ENCODE data around the gene SRPX2. TPM values are rescaled to one million over a fixed set of nuclear protein-coding genes. Genes with fewer than 3 reads are reported as not detected.
A peak's percentile ranks its signal among the peaks of the same experiment; 100 is the strongest.

The SRPX2 gene
- total and polyA plus RNA-seq, 4 donors: 1.7 to 10.4 (median 4.7) TPM

DNA sequence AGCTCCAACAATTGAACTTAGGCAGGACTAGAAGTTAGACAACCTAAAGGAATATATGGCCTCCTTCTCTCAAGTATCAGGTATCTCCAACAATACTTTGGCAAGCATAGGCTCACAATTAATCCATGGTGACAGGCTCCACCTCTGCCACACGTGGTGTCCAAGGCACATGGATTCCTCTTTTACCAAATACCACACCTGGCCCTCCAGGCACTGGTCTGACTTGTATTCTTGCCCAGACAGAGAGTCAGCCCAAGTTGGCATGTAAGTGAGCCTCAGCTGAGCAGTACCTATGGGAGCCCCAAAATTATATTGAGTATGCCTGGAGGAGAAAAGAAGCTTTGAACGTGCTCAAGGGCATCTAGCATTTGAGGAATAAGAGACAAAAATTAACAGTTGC is 19.6 kb downstream of the SRPX2 start:
- WGBS (ENCODE audit: insufficient coverage): 9% methylated on average over 1 of the region's 2 CpGs
- Histone ChIP-seq H3K27me3 (ENCODE audit: control insufficient read depth, insufficient read depth, low read length) (peaks cover 2% of the 10 kb centered on the region), H3K4me1 (ENCODE audit: control insufficient read depth, insufficient read depth, low read length) (no peaks in the 10 kb centered on the region), H3K4me3 (ENCODE audit: low read depth, low read length) (no peak overlapping the region), H3K36me3 (ENCODE audit: control insufficient read depth, insufficient read depth, low read length) (no peaks in the 10 kb centered on the region), H3K27ac (ENCODE audit: low read depth, low read length) (no peak overlapping the region), H3K9me3 (ENCODE audit: control insufficient read depth, insufficient read depth, low read length) (no peaks in the 10 kb centered on the region)
- no peak for DNase-seq (ENCODE audit: low read depth in 4 of 6, low spot score in 6 of 6)

GRCh38 chrX:100672966-100673365 is 29.0 kb downstream of the SRPX2 start:
- H3K27me3 ChIP-seq (ENCODE audit: control insufficient read depth, insufficient read depth, low read length): peaks cover 6% of the 10 kb centered on the region
- no peaks in the 10 kb centered on the region for H3K4me1 ChIP-seq (ENCODE audit: control insufficient read depth, insufficient read depth, low read length)
- no peaks in the 10 kb centered on the region for H3K9me3 ChIP-seq (ENCODE audit: control insufficient read depth, insufficient read depth, low read length)
- no peak for DNase-seq (ENCODE audit: low read depth in 4 of 6, low spot score in 6 of 6)
- no peak overlapping the region for H3K4me3 ChIP-seq (ENCODE audit: low read depth, low read length)
- no peak overlapping the region for H3K27ac ChIP-seq (ENCODE audit: low read depth, low read length)
- WGBS (ENCODE audit: insufficient coverage): 51% methylated on average over 2 of the region's 3 CpGs
- no peaks in the 10 kb centered on the region for H3K36me3 ChIP-seq (ENCODE audit: control insufficient read depth, insufficient read depth, low read length)

DNA sequence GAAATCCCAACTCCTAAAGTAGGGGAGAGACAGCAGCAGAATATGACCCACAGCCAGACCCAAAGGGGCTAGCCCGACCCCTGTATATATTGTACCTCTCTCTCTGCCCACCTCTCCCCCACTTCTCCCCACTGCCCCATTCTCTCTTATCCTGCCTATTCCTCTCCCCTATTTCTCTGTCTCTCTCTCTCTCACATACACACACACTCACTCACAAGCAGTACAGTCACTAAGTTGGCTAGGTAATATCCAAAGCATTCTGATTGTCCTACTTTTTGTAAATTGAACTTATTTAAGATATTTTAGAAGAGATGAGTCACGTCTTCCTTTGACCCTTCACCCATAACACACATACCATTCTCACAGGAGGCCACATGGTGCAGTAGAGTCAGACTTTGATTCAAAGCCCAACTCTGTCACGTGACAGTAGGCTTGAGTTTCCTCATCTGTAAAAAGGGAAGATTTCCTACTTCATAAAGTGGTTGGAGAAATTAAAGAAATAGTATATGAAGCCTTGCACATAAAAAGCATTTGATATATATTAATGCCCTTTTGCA is 29.5 kb downstream of the SRPX2 start:
- Histone ChIP-seq H3K36me3 (ENCODE audit: control insufficient read depth, insufficient read depth, low read length) (no peaks in the 10 kb centered on the region), H3K27ac (ENCODE audit: low read depth, low read length) (no peak overlapping the region), H3K9me3 (ENCODE audit: control insufficient read depth, insufficient read depth, low read length) (no peaks in the 10 kb centered on the region), H3K4me3 (ENCODE audit: low read depth, low read length) (no peak overlapping the region), H3K27me3 (ENCODE audit: control insufficient read depth, insufficient read depth, low read length) (peaks cover 6% of the 10 kb centered on the region), H3K4me1 (ENCODE audit: control insufficient read depth, insufficient read depth, low read length) (no peaks in the 10 kb centered on the region)
- 50% methylated on average over 1 of the region's 3 CpGs for WGBS (ENCODE audit: insufficient coverage)
- no peak for DNase-seq (ENCODE audit: low read depth in 4 of 6, low spot score in 6 of 6)

GRCh38 chrX:100674705-100675104 is 30.7 kb downstream of the SRPX2 start:
- no peak for DNase-seq (ENCODE audit: low read depth in 4 of 6, low spot score in 6 of 6)
- H3K27ac ChIP-seq (ENCODE audit: low read depth, low read length): no peak overlapping the region
- no peaks in the 10 kb centered on the region for H3K4me1 ChIP-seq (ENCODE audit: control insufficient read depth, insufficient read depth, low read length)
- H3K4me3 ChIP-seq (ENCODE audit: low read depth, low read length): no peak overlapping the region
- no peaks in the 10 kb centered on the region for H3K9me3 ChIP-seq (ENCODE audit: control insufficient read depth, insufficient read depth, low read length)
- WGBS (ENCODE audit: insufficient coverage): no CpG with 5 or more reads among the region's 2 CpGs
- no peaks in the 10 kb centered on the region for H3K36me3 ChIP-seq (ENCODE audit: control insufficient read depth, insufficient read depth, low read length)
- H3K27me3 ChIP-seq (ENCODE audit: control insufficient read depth, insufficient read depth, low read length): peaks cover 6% of the 10 kb centered on the region

DNA sequence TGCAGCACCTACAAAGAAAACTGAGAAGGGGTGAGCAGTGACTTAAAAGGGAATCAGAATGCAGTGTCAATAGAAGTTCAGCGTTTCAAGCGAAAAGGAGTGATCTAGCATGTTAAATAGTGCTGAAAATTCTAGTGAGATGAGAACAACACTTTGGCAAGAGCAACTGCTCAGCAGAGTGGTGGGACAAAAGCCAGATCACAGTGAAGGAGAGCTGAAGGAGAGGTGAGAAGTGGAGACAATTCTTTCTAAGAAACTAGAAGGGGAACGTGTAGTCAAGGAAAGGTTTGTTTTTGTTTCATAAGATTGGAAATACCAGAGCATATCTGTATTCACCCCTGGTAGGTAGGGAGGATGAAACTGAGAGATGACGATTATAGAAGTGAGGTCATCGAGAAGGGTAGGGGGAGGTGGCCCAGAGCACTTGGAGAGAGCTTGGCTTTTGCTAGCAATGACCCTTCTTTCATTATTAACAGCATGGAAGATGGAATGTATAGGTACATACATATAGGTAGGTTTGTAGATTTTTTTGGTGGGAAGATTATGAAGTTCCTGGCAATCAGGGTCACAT is 33.7 kb downstream of the SRPX2 start:
- no peaks in the 10 kb centered on the region for H3K4me1 ChIP-seq (ENCODE audit: control insufficient read depth, insufficient read depth, low read length)
- peak in 1 of 6 donors; percentile 30 for DNase-seq (ENCODE audit: low read depth in 4 of 6, low spot score in 6 of 6)
- H3K36me3 ChIP-seq (ENCODE audit: control insufficient read depth, insufficient read depth, low read length): no peaks in the 10 kb centered on the region
- no peak overlapping the region for H3K27ac ChIP-seq (ENCODE audit: low read depth, low read length)
- no peak overlapping the region for H3K4me3 ChIP-seq (ENCODE audit: low read depth, low read length)
- 43% methylated on average over 3 of the region's 5 CpGs for WGBS (ENCODE audit: insufficient coverage)
- peaks cover 4% of the 10 kb centered on the region for H3K27me3 ChIP-seq (ENCODE audit: control insufficient read depth, insufficient read depth, low read length)
- no peaks in the 10 kb centered on the region for H3K9me3 ChIP-seq (ENCODE audit: control insufficient read depth, insufficient read depth, low read length)

DNA sequence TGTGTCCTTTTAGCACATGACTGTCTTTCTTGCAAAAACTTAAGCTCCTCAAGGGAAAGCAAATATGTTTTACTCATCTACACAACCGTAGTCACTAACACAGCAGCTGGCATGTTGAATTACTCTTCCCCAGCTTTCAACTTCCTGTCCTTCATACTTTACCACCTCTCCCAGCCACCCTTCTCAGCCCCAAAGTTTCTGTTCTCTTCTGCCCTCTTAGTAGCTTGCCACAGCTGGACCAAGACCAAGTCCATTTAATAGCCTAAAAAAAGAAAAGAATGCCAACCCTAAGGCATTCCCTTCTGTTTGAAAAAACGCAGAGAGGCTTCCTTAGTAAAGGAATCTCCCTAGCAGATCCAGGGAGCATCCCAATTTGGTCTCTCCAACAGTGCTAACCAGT is 36.8 kb downstream of the SRPX2 start:
- Histone ChIP-seq H3K36me3 (ENCODE audit: control insufficient read depth, insufficient read depth, low read length) (no peaks in the 10 kb centered on the region), H3K27me3 (ENCODE audit: control insufficient read depth, insufficient read depth, low read length) (peaks cover 4% of the 10 kb centered on the region), H3K9me3 (ENCODE audit: control insufficient read depth, insufficient read depth, low read length) (no peaks in the 10 kb centered on the region), H3K27ac (ENCODE audit: low read depth, low read length) (no peak overlapping the region), H3K4me1 (ENCODE audit: control insufficient read depth, insufficient read depth, low read length) (no peaks in the 10 kb centered on the region), H3K4me3 (ENCODE audit: low read depth, low read length) (no peak overlapping the region)
- WGBS (ENCODE audit: insufficient coverage): 64% methylated on average over 1 of the region's 2 CpGs
- DNase-seq (ENCODE audit: low read depth in 4 of 6, low spot score in 6 of 6): no peak

- Histone ChIP-seq H3K9me3 (ENCODE audit: control insufficient read depth, insufficient read depth, low read length) (no peaks in the 10 kb centered on the region), H3K27ac (ENCODE audit: low read depth, low read length) (no peak overlapping the region), H3K36me3 (ENCODE audit: control insufficient read depth, insufficient read depth, low read length) (no peaks in the 10 kb centered on the region), H3K4me3 (ENCODE audit: low read depth, low read length) (no peak overlapping the region), H3K4me1 (ENCODE audit: control insufficient read depth, insufficient read depth, low read length) (no peaks in the 10 kb centered on the region), H3K27me3 (ENCODE audit: control insufficient read depth, insufficient read depth, low read length) (peaks cover 4% of the 10 kb centered on the region)
- DNase-seq (ENCODE audit: low read depth in 4 of 6, low spot score in 6 of 6): no peak
- WGBS (ENCODE audit: insufficient coverage): no CpG with 5 or more reads among the region's 3 CpGs
These were observed 37.6 kb downstream of the SRPX2 start for GRCh38 chrX:100681599-100681998.

- no peak overlapping the region for H3K4me3 ChIP-seq (ENCODE audit: low read depth, low read length)
- no peaks in the 10 kb centered on the region for H3K4me1 ChIP-seq (ENCODE audit: control insufficient read depth, insufficient read depth, low read length)
- H3K27me3 ChIP-seq (ENCODE audit: control insufficient read depth, insufficient read depth, low read length): peaks cover 4% of the 10 kb centered on the region
- no peaks in the 10 kb centered on the region for H3K36me3 ChIP-seq (ENCODE audit: control insufficient read depth, insufficient read depth, low read length)
- DNase-seq (ENCODE audit: low read depth in 4 of 6, low spot score in 6 of 6): no peak
- no CpG with 5 or more reads among the region's 8 CpGs for WGBS (ENCODE audit: insufficient coverage)
- no peak overlapping the region for H3K27ac ChIP-seq (ENCODE audit: low read depth, low read length)
- no peaks in the 10 kb centered on the region for H3K9me3 ChIP-seq (ENCODE audit: control insufficient read depth, insufficient read depth, low read length)
These were observed 38.9 kb downstream of the SRPX2 start for GRCh38 chrX:100682939-100683338.

DNA sequence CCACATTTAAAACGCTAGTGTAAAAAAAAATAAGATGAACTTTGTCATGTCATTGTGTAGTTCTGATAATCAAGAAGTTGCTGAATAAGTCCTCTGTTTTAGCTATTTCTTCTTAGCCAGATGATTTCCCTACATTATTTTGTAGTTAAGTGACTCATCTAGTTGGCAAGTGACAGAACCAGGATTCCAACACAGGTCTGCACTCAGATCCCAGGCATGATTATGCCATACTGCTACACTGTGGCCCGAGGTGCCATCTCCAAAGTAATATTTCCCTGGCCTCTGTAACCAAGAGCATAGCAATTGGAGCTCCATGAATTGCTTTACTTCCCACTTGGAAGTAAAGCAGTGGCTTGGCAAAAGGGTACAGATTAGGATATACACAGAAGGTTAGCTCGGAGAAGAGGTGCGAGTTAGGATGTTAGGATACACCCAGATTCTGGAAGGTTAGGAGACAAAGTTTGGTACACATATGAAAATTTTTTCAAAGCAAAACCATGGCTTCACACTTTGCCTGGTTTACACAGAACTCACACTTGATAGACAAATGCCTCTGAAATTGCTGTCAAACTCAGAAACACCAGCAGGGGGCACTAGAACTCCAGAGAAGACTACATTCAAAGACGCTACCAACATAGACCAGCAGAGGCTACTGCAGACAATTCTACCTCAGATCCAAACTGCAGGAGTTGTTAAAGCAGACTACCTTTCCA is 41.4 kb downstream of the SRPX2 start:
- Histone ChIP-seq H3K36me3 (ENCODE audit: control insufficient read depth, insufficient read depth, low read length) (no peaks in the 10 kb centered on the region), H3K27ac (ENCODE audit: low read depth, low read length) (no peak overlapping the region), H3K27me3 (ENCODE audit: control insufficient read depth, insufficient read depth, low read length) (peaks cover 2% of the 10 kb centered on the region), H3K9me3 (ENCODE audit: control insufficient read depth, insufficient read depth, low read length) (no peaks in the 10 kb centered on the region), H3K4me1 (ENCODE audit: control insufficient read depth, insufficient read depth, low read length) (no peaks in the 10 kb centered on the region), H3K4me3 (ENCODE audit: low read depth, low read length) (no peak overlapping the region)
- WGBS (ENCODE audit: insufficient coverage): no CpG with 5 or more reads among the region's 5 CpGs
- DNase-seq (ENCODE audit: low read depth in 4 of 6, low spot score in 6 of 6): peak; percentile 29 to 93 (median 62)

DNA sequence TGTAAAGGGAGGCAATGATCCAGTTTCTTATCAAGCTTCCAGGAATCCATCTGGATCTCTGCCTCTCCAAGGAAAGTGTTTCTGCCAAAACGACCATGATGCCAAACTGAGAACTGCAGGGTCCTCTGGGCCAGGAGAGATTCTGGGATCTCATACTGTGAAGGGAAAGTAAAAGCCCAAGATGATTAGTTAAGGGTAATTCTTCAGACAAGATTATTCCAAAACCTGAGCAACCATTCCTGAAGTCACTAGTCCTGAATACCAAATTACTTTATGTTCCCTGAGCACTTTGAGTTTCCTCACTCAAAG is 42.0 kb downstream of the SRPX2 start:
- no peaks in the 10 kb centered on the region for H3K4me1 ChIP-seq (ENCODE audit: control insufficient read depth, insufficient read depth, low read length)
- peaks cover 2% of the 10 kb centered on the region for H3K27me3 ChIP-seq (ENCODE audit: control insufficient read depth, insufficient read depth, low read length)
- 0% methylated on average over 1 of the region's 1 CpG for WGBS (ENCODE audit: insufficient coverage)
- no peak overlapping the region for H3K27ac ChIP-seq (ENCODE audit: low read depth, low read length)
- H3K36me3 ChIP-seq (ENCODE audit: control insufficient read depth, insufficient read depth, low read length): no peaks in the 10 kb centered on the region
- no peak for DNase-seq (ENCODE audit: low read depth in 4 of 6, low spot score in 6 of 6)
- H3K9me3 ChIP-seq (ENCODE audit: control insufficient read depth, insufficient read depth, low read length): no peaks in the 10 kb centered on the region
- no peak overlapping the region for H3K4me3 ChIP-seq (ENCODE audit: low read depth, low read length)

Measured in spinal cord (tissue), 10 donors.